ENCODE measurements around the gene PSMA1. TPM values are rescaled to one million over a fixed set of nuclear protein-coding genes. Genes with fewer than 3 reads are reported as not detected.

PSMA1 gene
- total RNA-seq, result 140 and 171 TPM in 2 replicates

GRCh38 chr11:14519917-14520746 lies at the start of gene PSMA1:
PSMA1 (minus strand) TSS chr11:14520386; CDS start chr11:14520299, 87 bp downstream.

GRCh38 chr11:14499560-14500180 lies 20.5 kb downstream of the PSMA1 start, which contains the start of gene COPB1:
COPB1 (minus strand) TSS chr11:14499811; CDS start chr11:14498928, 883 bp downstream.

Other genes starting within 250 kb of the PSMA1 start
- gene RRAS2, start 161.2 kb downstream of the PSMA1 start, total RNA-seq, result 44.5 and 162 TPM in 2 replicates
- gene COPB1, start 20.6 kb downstream of the PSMA1 start, total RNA-seq, result 186 and 216 TPM in 2 replicates
- 0.13 and 0.16 TPM in 2 replicates for gene PDE3B, start 123.4 kb upstream of the PSMA1 start, total RNA-seq

All from bladder microvascular endothelial cell (primary cell).